NCI-H510A treated with DMSO at 0.1 percent for 48 hours (cell line): ENCODE data around the gene CASP12.
"Not testable (repeated sequence)": the region's sequence is repeated elsewhere in the genome, so short reads cannot be mapped to it uniquely, and the experiment has no call there.

ENCODE experiments used
- DNase-seq: peaks from one replicate; lab custom pipeline; 2025; lab: John Stamatoyannopoulos, UW

The CASP12 gene

GRCh38 chr11:104897891-104898684, at the start of gene CASP12:
Gene CASP12 (minus strand): TSS chr11:104898460.
- DNase-seq = no peak

GRCh38 chr11:104946907-104947306, 48.6 kb upstream of the CASP12 start:
- peak; percentile 26 for DNase-seq

- no peak for DNase-seq
Observed at GRCh38 chr11:104944076-104944475, 45.8 kb upstream of the CASP12 start.

GRCh38 chr11:104943561-104943960, 45.3 kb upstream of the CASP12 start:
- no peak for DNase-seq

GRCh38 chr11:104934594-104934993, 36.3 kb upstream of the CASP12 start:
- DNase-seq = no peak

- not testable (repeated sequence) for DNase-seq
Observed at GRCh38 chr11:104934073-104934472, 35.8 kb upstream of the CASP12 start.

GRCh38 chr11:104928811-104929210, 30.6 kb upstream of the CASP12 start:
- no peak for DNase-seq

GRCh38 chr11:104926771-104927611, 28.7 kb upstream of the CASP12 start:
- no peak for DNase-seq

GRCh38 chr11:104925850-104926249, 27.6 kb upstream of the CASP12 start:
- DNase-seq = no peak

- DNase-seq = no peak
Observed at GRCh38 chr11:104918113-104918824, 20.0 kb upstream of the CASP12 start.

GRCh38 chr11:104917271-104918112, 19.2 kb upstream of the CASP12 start:
- DNase-seq = no peak

GRCh38 chr11:104916442-104916841, 18.2 kb upstream of the CASP12 start:
- DNase-seq = no peak

GRCh38 chr11:104912102-104912501, 13.8 kb upstream of the CASP12 start:
- no peak for DNase-seq

GRCh38 chr11:104908186-104908531, 9.9 kb upstream of the CASP12 start:
- no peak for DNase-seq

GRCh38 chr11:104907521-104908185, 9.4 kb upstream of the CASP12 start:
- no peak for DNase-seq

GRCh38 chr11:104905271-104905670, 7.0 kb upstream of the CASP12 start:
- no peak for DNase-seq

- DNase-seq = no peak
Observed at GRCh38 chr11:104899226-104899625, 966 bp upstream of the CASP12 start.

GRCh38 chr11:104898685-104899013, 389 bp upstream of the CASP12 start:
- DNase-seq = no peak

- no peak for DNase-seq
Observed at GRCh38 chr11:104895634-104896033, 2.6 kb downstream of the CASP12 start.

GRCh38 chr11:104893876-104894275, 4.4 kb downstream of the CASP12 start:
- DNase-seq = no peak
